Activated CD8-positive, alpha-beta memory T cell treated with anti-CD3 and anti-CD28 coated beads for 48 hours (primary cell): ENCODE data around the gene RACK1.

Source experiments
- DNase-seq, 3 experiments: peaks; one replicate each; pipeline ENCODE4 v3.0.0-alpha.2; 2020; ENCODE audit warnings: low read depth in 2 of 3, low spot score in 2 of 3

The RACK1 gene

DNA sequence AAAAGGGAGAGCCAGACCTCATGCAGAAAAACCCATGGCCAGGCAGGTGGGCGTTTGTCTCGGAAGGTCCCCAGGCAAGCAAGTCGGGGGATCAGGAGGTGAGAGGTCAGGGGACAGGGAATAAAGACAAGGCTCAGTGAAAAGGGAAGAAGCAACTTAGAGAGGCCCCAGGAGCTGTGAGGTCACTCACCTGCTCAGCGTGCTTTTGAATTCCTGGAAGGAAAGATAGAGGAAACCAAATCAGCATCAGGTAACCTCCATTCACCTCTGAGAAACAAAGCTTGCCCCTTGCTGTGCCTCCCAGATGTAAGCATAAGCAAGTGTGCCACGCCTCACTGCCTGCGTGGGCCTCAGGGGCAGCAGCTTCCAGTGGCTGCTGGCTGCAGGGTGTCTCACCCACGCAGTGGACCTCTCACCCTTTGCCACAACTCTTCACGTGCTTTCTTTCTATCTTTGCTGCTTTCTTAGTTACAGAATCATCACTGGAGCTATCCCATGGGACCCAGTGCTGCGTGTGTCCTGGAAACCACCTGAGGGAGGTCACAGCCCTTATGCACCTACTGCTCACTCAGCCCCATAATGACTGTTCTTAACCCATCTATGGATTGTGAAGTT, 44.7 kb downstream of the RACK1 start:
- no peak for DNase-seq

- no peak for DNase-seq
Observed at GRCh38 chr5:181198106-181198685, 45.5 kb downstream of the RACK1 start.

GRCh38 chr5:181197326-181197951, 46.3 kb downstream of the RACK1 start:
- DNase-seq = no peak

GRCh38 chr5:181195249-181195761, 48.4 kb downstream of the RACK1 start:
- DNase-seq = no peak

GRCh38 chr5:181194489-181195248, 49.0 kb downstream of the RACK1 start:
- no peak for DNase-seq

DNA sequence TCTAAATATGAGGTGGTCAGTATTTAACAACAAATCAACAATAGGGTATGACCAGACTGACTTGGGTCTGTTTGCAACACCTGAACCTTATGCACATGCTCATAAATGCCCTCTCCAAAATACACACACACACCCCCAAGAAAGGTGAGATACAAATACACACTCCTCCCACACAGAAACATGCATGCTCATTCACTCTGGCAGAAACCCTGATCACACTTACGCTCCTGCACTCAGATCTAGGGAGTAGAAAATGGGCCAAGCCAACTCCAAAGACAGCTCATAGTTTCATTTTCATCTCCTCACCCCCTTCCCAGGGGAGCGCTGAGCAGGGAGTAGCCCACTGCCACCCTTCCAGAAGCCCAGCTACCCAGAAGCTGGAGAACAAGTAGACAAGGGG, 50.0 kb downstream of the RACK1 start:
- DNase-seq = no peak

DNA sequence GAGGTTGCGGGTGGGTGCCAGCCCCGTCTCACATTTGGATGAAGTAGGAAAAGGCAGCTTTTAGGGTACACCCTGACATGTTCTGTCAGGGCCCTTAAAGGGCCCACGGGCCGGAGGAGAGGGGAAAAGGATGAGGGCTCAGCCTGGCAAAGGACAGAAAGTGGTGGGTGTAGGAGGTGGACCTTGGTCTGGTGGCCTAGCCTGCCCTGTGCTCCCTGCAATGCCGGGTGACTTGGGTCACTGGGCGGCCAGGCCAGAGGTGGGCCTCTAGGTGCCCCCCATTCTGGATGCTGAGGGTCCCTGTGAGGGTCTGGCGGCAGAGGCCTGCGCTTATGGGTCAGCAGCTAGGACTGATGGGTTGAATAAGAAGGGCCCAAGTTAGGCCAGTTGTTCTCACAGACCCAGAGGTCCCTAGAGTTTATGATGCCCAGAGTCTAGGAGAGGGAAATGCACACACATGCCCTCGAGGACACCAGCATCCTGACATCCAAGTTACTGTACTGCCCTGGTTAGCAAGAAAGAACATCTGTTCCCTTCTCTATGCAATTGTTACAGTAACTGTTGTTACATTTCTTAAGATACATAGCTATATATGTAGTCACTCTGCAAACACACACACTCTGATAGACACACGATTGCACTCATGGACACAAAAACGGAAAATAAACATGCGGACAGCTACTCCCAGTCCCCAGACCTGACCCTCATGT, 51.2 kb downstream of the RACK1 start:
- DNase-seq = no peak

DNA sequence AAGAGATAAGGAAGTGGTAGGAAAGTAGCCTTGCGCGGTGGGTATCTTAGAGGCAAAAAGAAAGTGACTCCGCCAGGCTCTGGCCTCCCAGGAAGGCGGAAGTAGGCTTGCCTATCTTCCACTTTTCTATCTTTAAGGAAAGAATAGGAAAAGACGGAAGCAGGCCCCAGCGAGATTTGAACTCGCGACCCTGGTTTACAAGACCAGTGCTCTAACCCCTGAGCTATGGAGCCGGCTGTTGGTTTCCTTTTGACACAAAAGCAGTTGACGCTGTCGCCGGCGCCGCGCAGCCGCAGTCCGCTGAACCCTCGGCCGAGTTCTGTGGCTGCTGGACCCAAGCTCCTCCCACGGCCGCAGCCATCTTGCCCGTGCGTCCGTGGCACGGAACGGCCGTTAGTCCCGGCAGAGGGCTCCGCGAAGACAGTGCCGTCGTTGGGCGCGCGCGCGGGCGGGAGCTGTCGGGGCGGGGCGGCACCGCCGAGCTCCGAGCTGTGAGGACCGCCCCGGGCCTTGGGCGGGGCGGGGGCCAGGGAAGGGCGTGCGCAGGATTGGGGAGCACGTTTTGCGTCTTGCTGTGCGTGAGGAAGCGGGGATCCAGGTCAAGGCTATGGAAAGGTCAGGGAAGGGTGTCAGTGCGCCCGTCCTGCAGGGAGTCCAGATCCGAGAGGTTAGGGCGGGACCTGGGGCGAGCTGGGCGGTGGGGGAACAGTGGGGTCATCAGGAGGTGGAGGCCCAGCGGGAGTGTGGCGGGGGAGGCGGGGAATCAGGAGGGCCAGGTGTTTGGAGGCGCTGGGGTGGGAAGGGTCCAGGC, 52.0 kb downstream of the RACK1 start:
- DNase-seq = peak; percentile 96 to 99 (median 96)

GRCh38 chr5:181190711-181191525, 52.8 kb downstream of the RACK1 start:
- no peak for DNase-seq

GRCh38 chr5:181189962-181190710, 53.6 kb downstream of the RACK1 start:
- DNase-seq = no peak

GRCh38 chr5:181189363-181189961, 54.2 kb downstream of the RACK1 start:
- DNase-seq = no peak

DNA sequence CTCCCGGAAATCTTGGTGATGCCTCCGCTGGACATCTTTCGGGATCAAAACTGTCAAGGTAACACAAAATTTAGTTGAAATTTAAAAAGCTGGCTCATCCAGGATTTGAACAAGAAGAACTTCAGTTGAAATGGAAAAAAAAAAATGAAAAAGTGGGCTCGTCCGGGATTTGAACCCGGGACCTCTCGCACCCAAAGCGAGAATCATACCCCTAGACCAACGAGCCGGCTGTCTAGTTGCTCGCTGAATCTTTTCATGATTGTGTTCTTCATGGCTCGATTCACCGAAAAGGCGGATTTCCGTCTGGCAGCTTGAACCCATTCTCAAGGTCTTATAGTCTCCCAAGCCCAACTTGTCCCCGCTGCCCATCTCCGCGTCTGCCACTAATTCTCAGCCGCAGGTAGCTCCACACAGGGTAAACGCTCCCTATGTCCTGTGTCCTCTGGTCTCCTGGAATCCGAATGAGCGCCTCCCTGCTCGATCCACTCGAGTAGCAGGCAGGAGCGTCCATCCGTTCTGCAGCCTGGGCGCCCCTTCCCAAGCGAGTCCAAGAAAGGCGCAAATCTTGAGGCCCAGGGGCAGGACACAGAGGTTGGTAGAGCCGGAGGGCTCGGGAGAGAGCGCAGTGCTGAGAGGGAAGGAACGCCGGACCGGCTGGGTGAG, 54.9 kb downstream of the RACK1 start:
- DNase-seq = peak in 2 of 3 experiments; percentile 94 to 96

DNA sequence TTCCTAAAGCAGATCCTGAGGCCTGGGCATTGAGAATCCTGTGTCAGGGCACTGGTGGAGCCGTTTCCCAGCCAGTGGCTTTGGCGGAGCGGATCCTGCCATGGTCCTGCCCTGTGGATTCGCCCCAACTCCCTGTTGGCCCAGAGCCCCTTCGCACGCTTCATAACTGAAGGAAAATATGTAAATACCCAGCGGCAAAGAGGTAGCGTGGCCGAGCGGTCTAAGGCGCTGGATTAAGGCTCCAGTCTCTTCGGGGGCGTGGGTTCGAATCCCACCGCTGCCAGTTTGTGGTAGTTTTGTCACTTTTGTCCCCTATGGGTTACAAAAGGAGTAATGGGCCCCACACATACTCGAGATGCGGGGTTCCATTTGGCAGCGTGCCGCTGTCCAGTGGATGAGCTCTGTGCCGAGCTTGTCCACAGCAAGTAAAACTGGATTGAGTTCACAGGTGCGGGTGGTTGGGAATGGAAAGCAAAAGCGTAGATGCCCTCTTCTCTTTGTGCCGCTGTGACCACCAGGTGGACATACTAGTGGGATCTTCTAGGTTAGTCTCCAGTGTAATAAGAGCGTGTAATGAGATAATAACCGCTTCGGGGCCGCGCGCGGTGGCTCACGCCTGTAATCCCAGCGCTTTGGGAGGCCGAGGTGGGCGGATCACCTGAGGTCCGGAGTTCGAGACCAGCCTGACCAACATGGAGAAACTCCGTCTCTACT, 56.0 kb downstream of the RACK1 start:
- DNase-seq = peak in 1 of 3 experiments; percentile 81

DNA sequence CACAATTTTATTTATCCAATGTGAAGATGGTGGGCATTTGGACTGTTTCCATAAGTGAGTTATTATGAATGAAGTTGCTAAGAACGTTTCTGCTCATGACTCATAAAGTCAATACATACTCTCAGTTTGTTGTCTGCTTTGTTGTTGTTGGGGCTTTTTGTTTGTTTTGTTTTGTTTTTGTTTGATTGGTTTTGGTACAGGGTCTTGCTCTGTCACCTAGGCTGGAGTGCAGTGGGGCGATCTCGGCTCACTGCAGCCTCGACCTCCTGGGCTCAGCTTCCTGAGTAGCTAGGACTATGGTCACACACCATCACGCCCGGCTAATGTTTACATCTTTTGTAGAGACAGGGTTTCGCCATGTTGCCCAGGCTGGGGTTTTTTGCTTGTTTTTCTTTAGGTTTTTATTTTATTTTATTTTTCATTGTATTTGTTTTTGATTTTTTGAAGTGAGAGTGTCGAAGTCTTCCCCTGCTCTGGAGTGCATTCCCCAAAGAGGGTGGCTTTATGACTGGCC, 56.7 kb downstream of the RACK1 start:
- no peak for DNase-seq
